Memory B cell (primary cell): ENCODE data around the gene VWA3B.

ENCODE experiments used
- ATAC-seq: fragments of 150-1000 bp; cut with Tn5 transposase; 2 replicates; pipeline ENCODE4 v1.10.0; 2021; ENCODE audit warnings: low read depth, mild to moderate bottlenecking, moderate library complexity
- DNase-seq, 2 donors: peaks; one replicate each; pipeline ENCODE4 v3.0.0; 2022; ENCODE audit warnings: low spot score in 2 of 2
- H3K27ac Mint-ChIP-seq: one replicate; pipeline ENCODE4 v1.8.0; 2022; ENCODE audit warnings: mild to moderate bottlenecking, moderate library complexity, mixed read lengths
- H3K27me3 Mint-ChIP-seq: one replicate; pipeline ENCODE4 v1.8.0; 2022; ENCODE audit warnings: mixed read lengths
- H3K36me3 Mint-ChIP-seq: one replicate; pipeline ENCODE4 v1.8.0; 2022; ENCODE audit warnings: mild to moderate bottlenecking, mixed read lengths
- H3K4me1 Mint-ChIP-seq: one replicate; pipeline ENCODE4 v1.8.0; 2022; ENCODE audit warnings: mixed read lengths
- H3K4me3 Mint-ChIP-seq: one replicate; pipeline ENCODE4 v1.8.0; 2022; ENCODE audit warnings: mild to moderate bottlenecking, moderate library complexity, mixed read lengths
- H3K9me3 Mint-ChIP-seq: one replicate; pipeline ENCODE4 v1.8.0; 2022; ENCODE audit warnings: mixed read lengths

The VWA3B gene

DNA sequence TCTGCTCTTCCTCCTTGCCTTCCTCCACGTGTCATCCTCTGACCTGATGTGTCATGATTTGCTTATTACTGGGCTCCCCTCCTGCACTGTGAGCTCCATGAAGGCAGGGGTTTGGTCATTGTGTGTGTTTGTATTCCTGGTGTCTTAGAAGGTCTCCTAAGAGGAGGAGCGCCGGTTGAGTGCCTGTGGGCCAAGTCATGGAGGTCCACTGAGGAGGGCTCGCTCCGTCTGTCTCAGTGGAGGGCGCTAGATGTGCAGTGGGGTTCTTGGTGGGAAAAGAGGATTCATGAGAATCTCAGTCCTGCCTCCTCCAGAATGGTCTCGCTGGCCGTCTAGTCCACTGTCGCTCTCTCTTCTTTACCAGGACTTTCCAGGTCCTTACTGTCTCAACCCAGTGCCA, 100.2 kb downstream of the VWA3B start:
- no peaks in the 10 kb centered on the region for H3K9me3 Mint-ChIP-seq

DNA sequence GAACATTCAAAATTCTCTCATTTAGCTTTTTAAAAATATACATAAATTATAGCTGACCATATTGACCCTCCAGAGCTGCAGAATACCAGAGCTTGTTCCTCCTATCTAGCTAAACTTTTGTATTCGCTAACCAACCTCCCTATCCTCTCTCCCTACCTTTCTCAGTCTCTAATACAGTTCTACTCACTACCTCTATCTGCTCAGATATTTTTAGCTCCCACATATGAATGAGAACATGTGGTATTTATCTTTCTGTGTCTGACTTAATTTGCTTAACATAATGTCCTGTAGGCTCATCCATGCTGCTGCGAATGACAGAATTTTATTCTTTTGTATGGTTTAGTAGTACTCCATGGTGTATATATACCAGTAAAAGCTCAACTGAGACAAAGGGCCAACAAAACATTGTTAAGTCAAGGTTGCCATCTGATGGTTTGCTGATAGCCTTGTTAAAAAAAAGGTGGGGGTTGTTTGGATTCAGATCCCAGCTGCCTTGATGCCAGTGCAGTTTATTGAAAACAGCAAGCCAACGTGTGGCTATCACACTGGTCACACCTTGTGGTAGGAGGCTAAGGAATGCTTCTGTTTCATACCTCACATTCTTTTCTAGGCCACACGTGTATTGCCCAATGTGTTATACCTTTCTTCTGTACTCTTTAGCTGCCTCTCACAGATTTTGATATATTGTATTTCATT, 101.5 kb downstream of the VWA3B start:
- ATAC-seq = no peak
- Mint-ChIP-seq H3K36me3 (no peaks in the 10 kb centered on the region), H3K4me1 (no peaks in the 10 kb centered on the region), H3K27me3 (no peaks in the 10 kb centered on the region), H3K9me3 (no peaks in the 10 kb centered on the region), H3K27ac (no peak overlapping the region), H3K4me3 (no peak overlapping the region)
- no peak for DNase-seq

More for the DNA sequence above, 100.2 kb downstream of the VWA3B start:
- H3K27me3 Mint-ChIP-seq = no peaks in the 10 kb centered on the region
- DNase-seq (no peak), ATAC-seq (no peak)
- H3K27ac Mint-ChIP-seq = no peak overlapping the region
- H3K4me1 Mint-ChIP-seq = no peaks in the 10 kb centered on the region
- H3K36me3 Mint-ChIP-seq = no peaks in the 10 kb centered on the region
- no peak overlapping the region for H3K4me3 Mint-ChIP-seq

DNA sequence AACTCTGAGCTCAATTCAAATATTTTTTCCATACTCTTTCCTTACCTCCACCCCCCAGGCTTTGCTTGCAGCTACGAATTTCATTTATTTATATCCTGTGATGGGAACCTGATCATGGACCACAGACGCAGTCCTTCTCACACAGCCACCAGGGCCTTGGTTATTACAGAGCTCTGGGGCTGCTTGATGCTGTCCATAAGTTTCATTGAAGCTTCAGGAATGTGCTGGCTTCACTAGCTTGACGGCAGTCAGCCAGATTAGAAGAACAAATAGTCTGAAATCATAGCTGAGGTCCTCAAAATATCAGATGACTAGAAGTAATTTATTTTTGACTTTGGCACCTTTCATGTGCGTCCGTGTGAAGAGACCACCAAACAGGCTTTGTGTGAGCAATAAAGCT, 104.9 kb downstream of the VWA3B start:
- Mint-ChIP-seq H3K27ac (no peak overlapping the region), H3K27me3 (no peaks in the 10 kb centered on the region), H3K4me3 (no peak overlapping the region), H3K4me1 (no peaks in the 10 kb centered on the region), H3K36me3 (no peaks in the 10 kb centered on the region), H3K9me3 (no peaks in the 10 kb centered on the region)
- no peak for DNase-seq
- ATAC-seq = no peak

DNA sequence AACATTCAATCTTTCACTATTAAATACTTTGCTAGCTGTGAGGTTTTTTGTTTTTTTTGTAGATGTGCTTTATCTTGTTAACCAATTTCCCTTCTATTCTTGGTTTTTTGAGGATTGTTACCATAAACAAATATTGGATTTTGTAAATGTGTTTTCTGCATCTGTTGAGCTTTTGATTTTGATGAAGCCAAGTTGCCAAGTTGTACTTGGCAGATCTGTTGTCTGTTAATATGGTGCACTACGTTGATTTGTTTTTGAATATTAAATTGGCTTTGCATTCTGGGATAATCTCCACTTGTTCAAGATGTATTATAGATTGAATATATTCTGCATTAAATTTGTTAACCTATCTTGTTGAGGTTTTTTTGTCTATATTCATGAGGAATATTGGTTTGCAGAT, 114.6 kb downstream of the VWA3B start:
- no peaks in the 10 kb centered on the region for H3K36me3 Mint-ChIP-seq
- no peaks in the 10 kb centered on the region for H3K9me3 Mint-ChIP-seq
- no peak overlapping the region for H3K4me3 Mint-ChIP-seq
- ATAC-seq (no peak), DNase-seq (no peak)
- H3K4me1 Mint-ChIP-seq = no peaks in the 10 kb centered on the region
- H3K27me3 Mint-ChIP-seq = peaks cover 4% of the 10 kb centered on the region
- no peak overlapping the region for H3K27ac Mint-ChIP-seq

DNA sequence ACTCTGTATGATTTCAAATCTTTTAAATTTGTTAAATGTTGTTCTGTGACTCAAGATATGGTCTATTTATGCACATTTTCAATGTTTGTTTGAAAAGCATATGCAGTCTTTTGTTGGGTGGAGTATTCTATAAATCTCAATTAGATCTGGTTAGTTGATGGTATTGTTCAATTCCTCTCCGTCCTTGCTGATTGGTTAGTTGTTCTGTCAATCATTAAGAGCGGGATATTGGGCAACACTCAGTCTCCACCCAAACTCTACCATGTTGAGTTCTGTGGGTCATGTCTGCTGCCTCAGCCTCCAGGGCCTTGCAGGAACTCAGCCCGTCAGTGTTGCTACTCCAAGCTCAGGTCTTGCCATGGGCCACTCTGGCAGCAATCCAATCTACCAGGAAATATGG, 118.9 kb downstream of the VWA3B start:
- Mint-ChIP-seq H3K27me3 (peaks cover 7% of the 10 kb centered on the region), H3K9me3 (no peaks in the 10 kb centered on the region), H3K4me3 (no peak overlapping the region), H3K27ac (no peak overlapping the region), H3K36me3 (no peaks in the 10 kb centered on the region), H3K4me1 (no peaks in the 10 kb centered on the region)
- DNase-seq = no peak
- no peak for ATAC-seq

DNA sequence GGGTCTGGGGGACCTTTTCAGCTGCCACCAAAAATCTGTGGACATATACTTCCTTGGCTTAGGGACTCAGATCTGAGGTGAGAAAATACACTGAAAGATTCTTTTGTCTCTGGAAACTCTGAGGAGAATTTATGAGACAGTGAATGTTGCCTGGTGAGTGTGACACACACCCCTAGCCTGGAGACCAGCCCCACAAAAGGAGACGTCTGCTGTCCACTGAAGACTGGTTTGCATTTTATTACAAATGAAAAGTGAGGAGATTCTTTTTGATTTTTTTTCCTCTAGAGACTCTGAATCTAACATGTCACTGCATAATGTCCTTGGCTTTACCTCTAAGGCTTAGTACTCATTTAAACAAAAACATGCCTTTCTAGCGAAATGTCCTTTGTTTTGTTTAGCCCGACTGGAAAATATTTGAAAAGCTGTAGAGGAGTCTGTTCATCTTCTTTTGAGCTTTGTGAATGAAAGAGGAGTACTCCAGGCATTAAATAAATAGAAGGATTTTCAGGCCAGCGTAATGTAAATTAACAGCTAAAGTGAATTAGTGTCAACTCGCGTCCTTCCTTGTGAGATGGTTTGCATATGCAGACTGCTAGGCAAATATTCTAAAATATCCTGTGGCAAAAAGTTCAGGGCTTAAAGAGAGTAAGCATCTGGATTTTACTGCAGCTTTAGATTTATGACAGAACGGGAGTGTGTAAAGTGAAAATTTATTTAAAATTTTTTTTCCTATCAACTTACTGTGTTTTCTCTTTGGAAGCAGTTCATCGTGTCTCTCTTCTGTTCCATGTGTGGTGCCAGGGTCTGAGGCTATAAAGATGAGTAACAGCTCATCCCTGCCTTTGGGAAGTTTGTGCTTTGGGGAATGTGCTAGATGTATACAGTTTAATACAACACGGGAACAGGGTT, 125.4 kb downstream of the VWA3B start:
- Mint-ChIP-seq H3K4me3 (no peak overlapping the region), H3K36me3 (no peaks in the 10 kb centered on the region), H3K9me3 (no peaks in the 10 kb centered on the region), H3K4me1 (no peaks in the 10 kb centered on the region), H3K27ac (no peak overlapping the region), H3K27me3 (peaks cover 17% of the 10 kb centered on the region)
- DNase-seq (no peak), ATAC-seq (no peak)

DNA sequence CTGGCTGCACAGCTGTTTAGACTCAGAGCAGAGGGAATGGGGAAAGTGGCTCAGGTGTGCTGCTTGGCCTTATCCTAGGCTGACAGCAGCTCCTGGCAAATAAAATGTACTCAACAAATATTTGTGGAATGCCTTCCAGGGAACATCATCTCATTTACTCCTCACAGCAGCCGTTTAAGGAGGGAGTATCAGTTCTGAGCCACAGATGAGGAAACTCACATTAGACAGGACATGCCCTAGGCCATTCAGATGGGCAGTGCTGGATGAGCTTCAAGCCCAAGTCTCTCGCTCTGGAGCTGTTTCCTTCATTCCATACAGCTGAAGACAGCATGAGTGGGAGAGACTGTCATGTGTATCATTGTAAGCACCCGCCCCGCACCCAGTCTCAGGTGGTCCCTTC, 129.6 kb downstream of the VWA3B start:
- Mint-ChIP-seq H3K4me1 (no peaks in the 10 kb centered on the region), H3K36me3 (peaks cover 8% of the 10 kb centered on the region), H3K27me3 (peaks cover 21% of the 10 kb centered on the region), H3K27ac (no peak overlapping the region), H3K4me3 (no peak overlapping the region), H3K9me3 (peaks cover 7% of the 10 kb centered on the region)
- ATAC-seq (no peak), DNase-seq (no peak)

DNA sequence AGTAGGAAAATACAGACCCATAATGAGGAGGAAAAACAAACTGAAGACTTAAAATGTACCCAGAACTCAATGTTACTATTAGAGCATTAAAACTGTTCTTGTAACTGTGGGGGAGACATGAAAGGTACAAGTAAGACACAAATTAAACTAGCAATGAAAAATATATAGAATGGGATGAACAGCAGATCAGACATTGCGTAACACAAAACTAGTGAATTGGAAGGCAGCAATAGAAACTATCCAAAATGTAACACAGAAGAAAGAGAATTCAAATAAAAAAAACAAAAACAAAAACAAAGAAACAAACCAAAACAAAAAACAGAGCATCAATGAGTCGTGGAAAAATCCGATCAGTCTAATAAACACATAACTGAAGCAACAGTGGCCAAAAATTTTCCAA, 132.2 kb downstream of the VWA3B start:
- no peak for DNase-seq
- Mint-ChIP-seq H3K36me3 (peaks cover 10% of the 10 kb centered on the region), H3K27me3 (peaks cover 14% of the 10 kb centered on the region), H3K4me3 (no peak overlapping the region), H3K27ac (no peak overlapping the region), H3K4me1 (no peaks in the 10 kb centered on the region), H3K9me3 (peaks cover 10% of the 10 kb centered on the region)
- ATAC-seq = no peak

DNA sequence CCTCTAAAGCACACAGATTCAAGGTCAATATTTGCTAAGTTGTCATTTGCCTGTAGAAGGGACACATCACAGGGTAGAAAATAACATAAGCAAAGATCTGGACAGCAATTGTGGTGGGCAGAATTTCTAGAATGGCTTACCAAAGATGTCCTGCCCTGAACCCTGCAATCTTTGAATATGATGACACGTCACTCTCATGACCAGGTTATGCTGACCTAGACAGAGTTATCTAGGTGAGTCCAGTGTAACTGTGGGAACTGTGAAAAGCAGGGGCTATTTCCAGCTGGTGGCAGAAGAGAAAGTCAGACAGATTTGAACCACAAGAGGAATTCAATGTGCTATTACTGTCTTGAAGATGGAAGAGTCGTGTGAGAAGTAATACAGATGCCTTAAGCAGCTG, 147.0 kb downstream of the VWA3B start:
- Mint-ChIP-seq H3K27ac (no peak overlapping the region), H3K36me3 (no peaks in the 10 kb centered on the region), H3K9me3 (no peaks in the 10 kb centered on the region), H3K27me3 (peaks cover 4% of the 10 kb centered on the region), H3K4me1 (no peaks in the 10 kb centered on the region), H3K4me3 (no peak overlapping the region)
- DNase-seq (no peak), ATAC-seq (no peak)

DNA sequence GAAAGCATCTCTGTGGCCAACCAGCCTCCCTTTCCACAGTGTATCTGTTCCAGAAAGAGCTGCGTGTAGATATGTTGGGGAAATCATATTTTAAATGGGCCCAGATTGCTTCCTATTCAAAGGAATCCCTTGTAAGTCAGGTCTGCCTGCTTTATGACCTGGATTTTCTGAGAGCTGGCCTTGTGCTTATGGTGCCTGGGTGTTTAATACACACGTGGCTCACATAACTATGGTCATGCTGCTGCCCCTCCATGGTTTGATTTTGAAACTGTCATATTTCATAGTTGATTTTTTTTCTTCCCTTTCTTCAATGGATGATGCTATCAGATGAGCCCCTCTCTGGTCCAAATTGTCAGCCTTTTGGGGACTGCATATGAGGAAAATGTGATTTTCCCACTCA, 147.8 kb downstream of the VWA3B start:
- Mint-ChIP-seq H3K27ac (no peak overlapping the region), H3K36me3 (no peaks in the 10 kb centered on the region), H3K4me1 (no peaks in the 10 kb centered on the region), H3K4me3 (no peak overlapping the region), H3K27me3 (peaks cover 4% of the 10 kb centered on the region), H3K9me3 (no peaks in the 10 kb centered on the region)
- ATAC-seq (no peak), DNase-seq (no peak)

DNA sequence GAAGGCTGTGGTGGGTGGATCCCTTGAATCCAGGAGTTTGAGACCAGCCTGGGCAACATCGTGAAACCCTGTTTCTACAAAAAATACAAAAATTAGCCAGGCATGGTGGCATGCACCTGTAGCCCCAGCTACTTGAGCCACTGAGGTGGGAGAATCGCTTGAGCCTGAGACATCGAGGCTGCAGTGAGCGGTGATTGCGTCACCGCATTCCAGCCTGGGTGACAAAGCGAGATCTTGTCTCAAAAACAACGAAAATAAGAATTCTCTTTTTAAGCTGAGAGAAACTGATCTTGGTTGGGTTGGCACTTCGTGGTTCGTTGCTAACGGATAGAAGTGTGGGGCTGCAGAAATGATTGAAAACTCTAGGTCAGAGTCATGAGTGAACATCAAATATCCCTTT, 150.0 kb downstream of the VWA3B start:
- no peak for ATAC-seq
- Mint-ChIP-seq H3K4me1 (no peaks in the 10 kb centered on the region), H3K27me3 (peaks cover 7% of the 10 kb centered on the region), H3K4me3 (no peak overlapping the region), H3K9me3 (no peaks in the 10 kb centered on the region), H3K27ac (no peak overlapping the region), H3K36me3 (no peaks in the 10 kb centered on the region)
- DNase-seq = no peak

DNA sequence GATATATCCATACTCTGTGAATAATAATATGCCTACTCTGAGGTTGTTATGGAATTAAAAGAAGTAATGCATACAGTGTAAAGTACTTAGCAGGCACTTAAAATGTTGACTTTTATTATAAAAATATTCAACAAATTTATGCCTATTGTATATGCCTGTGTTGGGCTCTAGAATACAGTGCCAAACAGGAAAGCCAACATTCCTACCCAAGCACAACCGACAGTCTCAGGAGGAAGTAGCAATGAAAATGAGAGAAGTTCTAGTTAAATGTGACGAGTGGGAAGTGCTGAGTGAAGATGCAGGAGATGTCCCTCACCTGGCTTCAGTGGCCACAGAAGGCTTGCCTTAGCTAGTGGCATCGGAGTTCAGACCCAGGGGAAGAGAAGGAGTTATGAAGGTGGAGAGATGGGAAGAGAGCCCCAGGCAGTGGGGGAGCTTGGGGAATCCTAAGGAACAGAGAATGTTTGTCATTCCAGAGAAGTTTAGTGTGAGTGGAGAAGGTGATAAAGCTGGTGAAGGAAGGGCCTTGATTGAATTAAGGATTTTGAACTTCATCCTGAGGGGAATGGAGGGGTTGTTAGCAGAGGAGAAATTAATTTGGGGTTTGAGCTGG, 153.9 kb downstream of the VWA3B start:
- H3K9me3 Mint-ChIP-seq = no peaks in the 10 kb centered on the region
- H3K27me3 Mint-ChIP-seq = peaks cover 10% of the 10 kb centered on the region
- H3K4me1 Mint-ChIP-seq = no peaks in the 10 kb centered on the region
- DNase-seq (no peak), ATAC-seq (no peak)
- no peak overlapping the region for H3K4me3 Mint-ChIP-seq
- H3K27ac Mint-ChIP-seq = no peak overlapping the region
- H3K36me3 Mint-ChIP-seq = no peaks in the 10 kb centered on the region

DNA sequence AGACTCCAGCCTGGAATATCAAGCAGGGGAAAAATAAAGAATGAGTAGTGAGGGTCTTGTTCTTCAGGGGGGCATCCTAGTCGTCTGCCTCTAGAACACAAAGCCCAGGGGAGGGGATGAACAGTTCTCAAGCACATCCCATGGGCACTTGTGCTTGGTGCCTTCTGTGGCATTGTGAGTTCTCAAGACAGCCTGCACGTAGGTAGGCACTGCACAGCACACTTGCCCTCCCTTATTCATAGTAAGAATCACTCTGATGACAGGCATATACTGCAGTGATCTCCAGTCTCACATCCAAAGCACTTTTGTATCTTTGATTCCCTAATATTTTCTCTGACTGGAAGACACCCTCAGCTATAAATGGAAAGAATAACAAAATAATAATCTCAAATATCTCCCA, 154.6 kb downstream of the VWA3B start:
- DNase-seq (no peak), ATAC-seq (no peak)
- Mint-ChIP-seq H3K27ac (no peak overlapping the region), H3K36me3 (no peaks in the 10 kb centered on the region), H3K9me3 (no peaks in the 10 kb centered on the region), H3K27me3 (peaks cover 10% of the 10 kb centered on the region), H3K4me3 (no peak overlapping the region), H3K4me1 (no peaks in the 10 kb centered on the region)

DNA sequence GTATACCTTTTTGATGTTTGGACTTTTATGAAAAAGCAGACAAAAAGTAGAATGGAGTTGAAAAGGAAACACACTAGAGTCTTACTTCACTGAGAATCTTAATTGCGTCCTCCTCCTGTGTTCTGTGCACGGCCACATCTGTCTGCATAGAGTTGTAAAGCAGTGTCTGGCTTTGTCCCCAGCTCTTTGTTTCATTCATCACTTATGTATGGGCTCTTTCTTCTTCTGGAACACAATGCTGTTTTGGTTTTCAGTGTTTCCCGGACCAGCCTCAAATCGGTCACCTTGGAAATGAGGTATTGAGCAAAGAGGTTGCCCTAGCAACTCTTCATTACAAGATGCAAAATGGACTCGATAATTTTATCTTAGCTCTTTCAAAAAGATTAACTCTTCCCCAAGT, 155.0 kb downstream of the VWA3B start:
- Mint-ChIP-seq H3K36me3 (no peaks in the 10 kb centered on the region), H3K9me3 (no peaks in the 10 kb centered on the region), H3K4me3 (no peak overlapping the region), H3K27ac (no peak overlapping the region), H3K27me3 (peaks cover 10% of the 10 kb centered on the region), H3K4me1 (no peaks in the 10 kb centered on the region)
- DNase-seq (no peak), ATAC-seq (no peak)
